HepG2 (cell line): ENCODE results near the gene POU5F1. TPM values are rescaled to one million over a fixed set of nuclear protein-coding genes. Genes with fewer than 3 reads are reported as not detected.

Experiments
- ATAC-seq: fragments of 200-7000 bp; cut with Tn5 transposase; 3 replicates; pipeline ENCODE4 v1.9.1; 2020; ENCODE audit warnings: mild to moderate bottlenecking, moderate library complexity
- BruUV-seq: library from RNA; stranded (reverse); fragments of 400-500 nt; replicated peaks from 2 replicates; lab custom pipeline; 2021; lab: Mats Ljungman, UMichigan
- CTCF ChIA-PET: fragments of 300-600 bp; formaldehyde crosslinking; extraction: SDS; loops from one replicate; lab custom pipeline; 2021; ENCODE audit warnings: low total read pairs, inconsistent platforms, low intra/inter-chr PET ratio; lab: Yijun Ruan, JAX
- POLR2A ChIA-PET: fragments of 350-600 bp; sonication (Branson Sonifier 250); formaldehyde crosslinking; loops from one replicate; lab custom pipeline; 2020; ENCODE audit warnings: antibody characterized with exemption, inconsistent platforms; lab: Yijun Ruan, JAX
- DNase-seq: peaks from one replicate; pipeline ENCODE4 v3.0.0-alpha.2; 2015; ENCODE audit warnings: low spot score
- FAIRE-seq: peaks from 3 replicates; lab custom pipeline; 2011; peaks lifted over from hg19 to GRCh38; lab: Jason Lieb, UNC
- H2AFZ ChIP-seq: one replicate; pipeline ENCODE4 v1.6.1; 2011; ENCODE audit warnings: low read length, inconsistent platforms
- H3K27ac ChIP-seq: fragments of 300-600 bp; 3 replicates; pipeline ENCODE4 v1.8.0; 2011; ENCODE audit warnings: mixed run types, mild to moderate bottlenecking, mixed read lengths, low read length, inconsistent platforms; ENCODE audit not compliant: insufficient read depth; ENCODE audit errors: extremely low read length
- H3K27me3 ChIP-seq, 2 experiments: fragments of 200-600 bp in 1 of 2; 2 replicates in 1 of 2; 3 replicates in 1 of 2; pipeline versions ENCODE4 v1.6.0 to v1.8.0; 2011; ENCODE audit warnings: low read length in 2 of 2, mild to moderate bottlenecking in 2 of 2, moderate library complexity in 2 of 2, inconsistent platforms in 1 of 2; ENCODE audit not compliant: insufficient read depth in 2 of 2, control insufficient read depth in 1 of 2
- H3K36me3 ChIP-seq, 2 experiments: fragments of 200-600 bp in 1 of 2; replicated peaks in 1 of 2; 2 replicates in 1 of 2; 3 replicates in 1 of 2; pipeline versions ENCODE4 v1.5.1 to v1.8.0; 2011; ENCODE audit warnings: low read length in 2 of 2, inconsistent platforms in 1 of 2; ENCODE audit not compliant: insufficient read depth in 2 of 2, control insufficient read depth in 1 of 2
- H3K4me1 ChIP-seq: 2 replicates; pipeline ENCODE4 v1.5.1; 2012; ENCODE audit warnings: low read length, inconsistent platforms; ENCODE audit not compliant: insufficient read depth
- H3K4me2 ChIP-seq: 2 replicates; pipeline ENCODE4 v1.6.0; 2011; ENCODE audit warnings: low read depth, low read length, inconsistent platforms
- H3K4me3 ChIP-seq, 3 experiments: fragments of 200-600 bp in 1 of 3; sonication (generic), shearing (Covaris generic) in 1 of 3; replicated peaks in 1 of 3; 2 replicates each; pipeline ENCODE4 v1.5.1; 2011 to 2016; ENCODE audit warnings: low read length in 3 of 3, inconsistent platforms in 2 of 3, low read depth in 2 of 3, mild to moderate bottlenecking in 2 of 3, control low read depth in 1 of 3, mixed read lengths in 1 of 3; ENCODE audit not compliant: insufficient read depth in 1 of 3
- H3K79me2 ChIP-seq: one replicate; pipeline ENCODE4 v1.6.1; 2011; ENCODE audit warnings: low read length, inconsistent platforms; ENCODE audit not compliant: insufficient read depth
- H3K9ac ChIP-seq: 2 replicates; pipeline ENCODE4 v1.6.0; 2011; ENCODE audit warnings: mild to moderate bottlenecking, low read depth, low read length, inconsistent platforms; ENCODE audit not compliant: insufficient read depth
- H3K9me3 ChIP-seq: 2 replicates; pipeline ENCODE4 v1.5.1; 2012; ENCODE audit warnings: mild to moderate bottlenecking, low read length
- H4K20me1 ChIP-seq: 2 replicates; pipeline ENCODE4 v1.6.0; 2011; ENCODE audit warnings: inconsistent platforms, mild to moderate bottlenecking, low read length, moderate library complexity; ENCODE audit not compliant: insufficient read depth
- CBX5 ChIP-seq: sonication (generic); formaldehyde crosslinking; IDR thresholded peaks from 2 replicates; pipeline ENCODE4 v1.4.0; 2020; ENCODE audit warnings: missing genetic modification reagents, borderline replicate concordance
- FOXO1 ChIP-seq: sonication (generic); formaldehyde crosslinking; IDR thresholded peaks from 2 replicates; pipeline ENCODE4 v1.4.0; 2020; ENCODE audit warnings: missing genetic modification reagents
- IKZF1 ChIP-seq: fragments of 450-650 bp; IDR thresholded peaks from 2 replicates; pipeline ENCODE4 v1.7.1; 2016
- KDM1A ChIP-seq: IDR thresholded peaks from 2 replicates; pipeline ENCODE4 v1.6.1; 2016; ENCODE audit warnings: missing compliant biosample characterization
- MZF1 ChIP-seq: sonication (generic); formaldehyde crosslinking; IDR thresholded peaks from 2 replicates; pipeline ENCODE4 v1.8.1; 2023; ENCODE audit warnings: mild to moderate bottlenecking, missing genetic modification reagents, borderline replicate concordance
- PATZ1 ChIP-seq: sonication (generic); formaldehyde crosslinking; IDR thresholded peaks from 2 replicates; pipeline ENCODE4 v1.4.0; 2020; ENCODE audit warnings: missing genetic modification reagents
- PBX3 ChIP-seq: sonication (generic); formaldehyde crosslinking; IDR thresholded peaks from 2 replicates; pipeline ENCODE4 v1.8.1; 2023; ENCODE audit warnings: missing genetic modification reagents, inconsistent platforms, borderline replicate concordance
- YY1 ChIP-seq: IDR thresholded peaks from 2 replicates; pipeline ENCODE4 v1.6.1; 2011; ENCODE audit warnings: low read length, low read depth, moderate library complexity, mild to moderate bottlenecking; ENCODE audit not compliant: insufficient read depth, insufficient replicate concordance
- ZBTB7B ChIP-seq: sonication (generic); formaldehyde crosslinking; IDR thresholded peaks from 2 replicates; pipeline ENCODE4 v1.4.0; 2020; ENCODE audit warnings: missing genetic modification reagents
- ZNF180 ChIP-seq: sonication (generic); formaldehyde crosslinking; IDR thresholded peaks from 2 replicates; pipeline ENCODE4 v1.4.0; 2020; ENCODE audit warnings: low read depth, missing genetic modification reagents, borderline replicate concordance
- ZNF576 ChIP-seq: sonication (generic); formaldehyde crosslinking; IDR thresholded peaks from 2 replicates; pipeline ENCODE4 v1.4.0; 2020; ENCODE audit warnings: mild to moderate bottlenecking, missing genetic modification reagents
- ZNF660 ChIP-seq: sonication (generic); formaldehyde crosslinking; IDR thresholded peaks from 2 replicates; pipeline ENCODE4 v1.5.1; 2020; ENCODE audit warnings: mild to moderate bottlenecking, low read depth, missing genetic modification reagents, borderline replicate concordance
- ZNF773 ChIP-seq: sonication (generic); formaldehyde crosslinking; IDR thresholded peaks from 2 replicates; pipeline ENCODE4 v1.4.0; 2020; ENCODE audit warnings: missing genetic modification reagents, borderline replicate concordance
- WGBS: methylation state at CpG from one replicate; pipeline ENCODE4 v1.1.6; 2017; ENCODE audit warnings: low lambda C conversion rate; 5-methylcytosine and 5-hydroxymethylcytosine counted together
- in situ Hi-C: cut with HindIII; loops from 2 replicates; pipeline ENCODE4 v1.10.0; 2017; ENCODE audit warnings: low pct_unique_long_range_greater_than_20kb; ENCODE audit not compliant: extremely low pct_ligation_motif_present
- intact Hi-C: fragments of 100-400 bp; cut with micrococcal nuclease; formaldehyde crosslinking; loops from one replicate; pipeline ENCODE4 v1.10.0; 2022; ENCODE audit not compliant: unreplicated experiment
- polyA plus RNA-seq, 8 experiments: library from polyadenylated mRNA; depleted of rRNA in 3 of 8; stranded (reverse) in 7 of 8; unstranded in 1 of 8; fragments of >200 nt; fragmentation: Illumina TruSeq in 4 of 8; extraction: Trizol in 4 of 8; gene quantifications; 2 replicates each; pipeline versions ENCODE4 v1.2.1 to v1.2.3, GENCODE V29; 2011 to 2016; ENCODE audit warnings: low read depth in 4 of 8, missing spikeins in 1 of 8, mixed read lengths in 1 of 8; ENCODE audit not compliant: insufficient read depth in 1 of 8
- total RNA-seq, 5 experiments: library from RNA; depleted of rRNA; stranded (reverse); fragments of >200 nt; fragmentation: Illumina TruSeq; extraction: Trizol; gene quantifications; 2 replicates each; pipeline ENCODE4 v1.2.3, GENCODE V29; 2016; ENCODE audit warnings: low read depth in 1 of 5
- TF ChIP-seq, protein P1 (sequence below): sonication (generic); formaldehyde crosslinking; IDR thresholded peaks from 2 replicates; pipeline ENCODE4 v1.4.0; 2020; ENCODE audit warnings: missing genetic modification reagents

POU5F1 gene
- total and polyA plus RNA-seq, 2 of the 13 experiments (the other 11 are each of a cell fraction or from before 2014, with no cell fraction given): 2.5 to 7.2 TPM

GRCh38 chr6:31168606-31169005 lies 1.9 kb downstream of the POU5F1 start:
- no TSS peak for BruUV-seq
- peaks cover 7 to 9% of the 10 kb centered on the region in 2 experiments; a peak in 3 of 5 replicates for H3K36me3 ChIP-seq
- DNase-seq: no peak
- TF ChIP-seq IKZF1: no peak
- TF ChIP-seq PATZ1 (CRISPR knock-in tag): no peak
- no peak for TF ChIP-seq MZF1
- TF ChIP-seq FOXO1 (CRISPR knock-in tag): no peak
- TF ChIP-seq ZNF180 (CRISPR knock-in tag): no peak
- no peak for TF ChIP-seq YY1
- no peak for TF ChIP-seq ZNF660
- no peak for TF ChIP-seq ZNF576 (CRISPR knock-in tag)
- TF ChIP-seq PBX3 (CRISPR knock-in tag): no peak
- no peak for TF ChIP-seq CBX5
- TF ChIP-seq KDM1A: no peak
- TF ChIP-seq ZNF773 (CRISPR knock-in tag): no peak
- no peak for TF ChIP-seq ZBTB7B
- TF ChIP-seq, protein P1, sequence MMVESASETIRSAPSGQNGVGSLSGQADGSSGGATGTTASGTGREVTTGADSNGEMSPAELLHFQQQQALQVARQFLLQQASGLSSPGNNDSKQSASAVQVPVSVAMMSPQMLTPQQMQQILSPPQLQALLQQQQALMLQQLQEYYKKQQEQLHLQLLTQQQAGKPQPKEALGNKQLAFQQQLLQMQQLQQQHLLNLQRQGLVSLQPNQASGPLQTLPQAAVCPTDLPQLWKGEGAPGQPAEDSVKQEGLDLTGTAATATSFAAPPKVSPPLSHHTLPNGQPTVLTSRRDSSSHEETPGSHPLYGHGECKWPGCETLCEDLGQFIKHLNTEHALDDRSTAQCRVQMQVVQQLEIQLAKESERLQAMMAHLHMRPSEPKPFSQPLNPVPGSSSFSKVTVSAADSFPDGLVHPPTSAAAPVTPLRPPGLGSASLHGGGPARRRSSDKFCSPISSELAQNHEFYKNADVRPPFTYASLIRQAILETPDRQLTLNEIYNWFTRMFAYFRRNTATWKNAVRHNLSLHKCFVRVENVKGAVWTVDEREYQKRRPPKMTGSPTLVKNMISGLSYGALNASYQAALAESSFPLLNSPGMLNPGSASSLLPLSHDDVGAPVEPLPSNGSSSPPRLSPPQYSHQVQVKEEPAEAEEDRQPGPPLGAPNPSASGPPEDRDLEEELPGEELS (CRISPR knock-in tag): no peak
- no peak overlapping the region for H3K27ac ChIP-seq
- ATAC-seq: no peak
- H3K9me3 ChIP-seq: no peaks in the 10 kb centered on the region
- H4K20me1 ChIP-seq: no peaks in the 10 kb centered on the region; the same call in 1 of the 2 replicates
- in situ Hi-C loops (no loop called here), intact Hi-C loops (no loop called here)
- 96% methylated on average over 3 of the region's 3 CpGs for WGBS
- H3K4me1 ChIP-seq: no peaks in the 10 kb centered on the region
- no peak overlapping the region for H3K9ac ChIP-seq
- ChIA-PET CTCF (no interaction called here), POLR2A (interaction anchor here (1.7 kb wide), 1 partner anchor 10 kb away, joined by 3 read pairs; the partner anchor contains the start of gene TCF19)
- H3K79me2 ChIP-seq: no peaks in the 10 kb centered on the region
- H3K27me3 ChIP-seq: no peaks in the 10 kb centered on the region
- no peak overlapping the region for H3K4me3 ChIP-seq
- no peak overlapping the region for H3K4me2 ChIP-seq
- H2AFZ ChIP-seq: no peak overlapping the region
- FAIRE-seq: no peak
